Neural cell (in vitro differentiated cells): ENCODE data around the gene C20orf144. TPM values are rescaled to one million over a fixed set of nuclear protein-coding genes. Genes with fewer than 3 reads are reported as not detected.

ENCODE experiments used
- H2AFZ ChIP-seq: fragments of 200-600, 300-800 bp; sonication (generic), shearing (Covaris generic); 2 replicates; pipeline ENCODE4 v1.6.0; 2014; ENCODE audit warnings: low read depth, mild to moderate bottlenecking, antibody characterized with exemption, low read length, moderate library complexity
- H3F3A ChIP-seq: fragments of 200-600 bp; shearing (Covaris generic); 2 replicates; pipeline ENCODE4 v1.6.1; 2016; ENCODE audit warnings: mild to moderate bottlenecking, moderate library complexity, mixed read lengths, antibody characterized with exemption, low read length; ENCODE audit not compliant: insufficient read depth, poor library complexity, severe bottlenecking
- H3K27ac ChIP-seq: fragments of 200-600, 300-800 bp; sonication (generic), shearing (Covaris generic); 2 replicates; pipeline ENCODE4 v1.5.1; 2014; ENCODE audit warnings: mild to moderate bottlenecking, low read length, moderate library complexity
- H3K27me3 ChIP-seq: fragments of 300-800, 200-600 bp; sonication (generic), shearing (Covaris generic); 2 replicates; pipeline ENCODE4 v1.6.0; 2014; ENCODE audit warnings: mild to moderate bottlenecking, low read depth, low read length, moderate library complexity; ENCODE audit not compliant: insufficient read depth
- H3K36me3 ChIP-seq: fragments of 300-800, 200-600 bp; sonication (generic), shearing (Covaris generic); 2 replicates; pipeline ENCODE4 v1.5.1; 2014; ENCODE audit warnings: mild to moderate bottlenecking, antibody characterized with exemption, low read length, moderate library complexity; ENCODE audit not compliant: insufficient read depth
- H3K4me2 ChIP-seq: fragments of 300-800, 200-600 bp; sonication (generic), shearing (Covaris generic); 2 replicates; pipeline ENCODE4 v1.6.0; 2014; ENCODE audit warnings: mild to moderate bottlenecking, low read length
- H3K4me3 ChIP-seq: fragments of 300-800, 200-600 bp; sonication (generic), shearing (Covaris generic); 2 replicates; pipeline ENCODE4 v1.5.1; 2014; ENCODE audit warnings: mild to moderate bottlenecking, low read length, moderate library complexity
- H3K79me2 ChIP-seq: fragments of 200-600 bp; shearing (Covaris generic); replicated peaks from 2 replicates; pipeline ENCODE4 v1.6.0; 2014; ENCODE audit warnings: mild to moderate bottlenecking, low read length, moderate library complexity; ENCODE audit not compliant: insufficient read depth
- H3K9ac ChIP-seq: fragments of 300-800, 200-600 bp; sonication (generic), shearing (Covaris generic); 2 replicates; pipeline ENCODE4 v1.6.1; 2016; ENCODE audit warnings: mild to moderate bottlenecking, low read length, mixed read lengths
- H3K9me2 ChIP-seq: fragments of 200-600 bp; shearing (Covaris generic); 2 replicates; pipeline ENCODE4 v1.6.1; 2016; ENCODE audit warnings: mild to moderate bottlenecking, low read length, mixed read lengths; ENCODE audit not compliant: insufficient read depth
- H3K9me3 ChIP-seq: fragments of 200-600, 300-800 bp; sonication (generic), shearing (Covaris generic); 2 replicates; pipeline ENCODE4 v1.6.1; 2016; ENCODE audit warnings: mild to moderate bottlenecking, mixed run types, low read length, moderate library complexity, mixed read lengths
- H4K20me1 ChIP-seq: fragments of 200-600 bp; shearing (Covaris generic); 2 replicates; pipeline ENCODE4 v1.6.1; 2016; ENCODE audit warnings: mild to moderate bottlenecking, mixed run types; ENCODE audit not compliant: insufficient read depth
- EP300 ChIP-seq: fragments of 450-650 bp; conservative IDR thresholded peaks from 2 replicates; pipeline ENCODE4 v1.6.1; 2014; ENCODE audit warnings: antibody characterized with exemption, mild to moderate bottlenecking, moderate library complexity; ENCODE audit not compliant: poor library complexity, severe bottlenecking
- EZH2 ChIP-seq: fragments of 200-600, 300-800 bp; shearing (Covaris generic), sonication (generic); IDR thresholded peaks from 2 replicates; pipeline ENCODE4 v1.6.1; 2014; ENCODE audit warnings: antibody characterized with exemption, low read length, borderline replicate concordance, mild to moderate bottlenecking; ENCODE audit not compliant: insufficient read depth, poor library complexity, severe bottlenecking
- POLR2AphosphoS5 ChIP-seq: IDR thresholded peaks from 2 replicates; pipeline ENCODE4 v1.6.1; 2012
- RAD21 ChIP-seq: fragments of 450-650 bp; conservative IDR thresholded peaks from 2 replicates; pipeline ENCODE4 v1.6.1; 2014; ENCODE audit warnings: antibody characterized with exemption, mild to moderate bottlenecking, moderate library complexity
- SMC3 ChIP-seq: fragments of 450-650 bp; conservative IDR thresholded peaks from 2 replicates; pipeline ENCODE4 v1.6.1; 2014; ENCODE audit warnings: antibody characterized with exemption, mild to moderate bottlenecking, moderate library complexity; ENCODE audit not compliant: poor library complexity
- TAF1 ChIP-seq: IDR thresholded peaks from 2 replicates; pipeline ENCODE4 v1.6.1; 2012; ENCODE audit warnings: low read depth
- polyA plus RNA-seq: library from polyadenylated mRNA; depleted of rRNA; stranded (reverse); fragments of >200 nt; gene quantifications from 2 replicates; pipeline ENCODE4 v1.2.3, GENCODE V29; 2014
- TF ChIP-seq, protein P1 (sequence below): fragments of 450-650 bp; IDR thresholded peaks from 2 replicates; pipeline ENCODE4 v1.5.1; 2014; ENCODE audit warnings: antibody characterized with exemption, mild to moderate bottlenecking, moderate library complexity; ENCODE audit not compliant: poor library complexity, severe bottlenecking
- TF ChIP-seq, protein P2 (sequence below): IDR thresholded peaks from 2 replicates; pipeline ENCODE4 v1.6.1; 2012; ENCODE audit warnings: borderline replicate concordance

The C20orf144 gene
- polyA plus RNA-seq, 1 donor from 2014 or later, result not detected

DNA sequence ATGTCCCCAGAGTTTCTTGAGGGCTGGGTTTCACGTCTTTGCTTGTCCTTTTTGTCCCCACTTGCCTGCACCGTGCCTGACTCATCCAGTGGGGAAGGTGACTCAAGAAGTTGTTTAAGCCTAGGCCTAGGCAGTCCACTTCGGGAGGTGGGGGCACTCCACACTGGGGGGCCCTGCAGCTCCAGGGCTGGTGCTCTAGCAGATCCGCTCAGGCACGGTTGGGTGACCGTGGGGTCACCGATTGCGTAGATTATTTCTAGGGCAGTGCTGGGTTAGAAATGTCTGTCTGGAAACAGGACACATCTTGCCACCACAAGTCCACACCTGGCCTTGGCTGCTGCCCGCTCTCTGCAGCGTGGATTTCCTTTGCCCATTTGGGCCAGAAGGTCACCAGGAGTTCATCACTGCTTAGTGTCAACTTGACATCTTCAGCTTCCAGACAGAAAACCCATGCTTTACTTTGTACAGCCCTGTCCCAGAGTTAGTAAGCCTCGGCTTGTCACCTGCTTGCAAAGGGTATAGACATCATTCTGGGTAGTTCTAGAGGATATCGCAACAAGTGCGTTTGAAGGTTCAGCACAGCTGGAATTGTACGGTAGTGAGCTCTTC lies 13.6 kb upstream of the C20orf144 start (continued):
- no peak for TF ChIP-seq TAF1

DNA sequence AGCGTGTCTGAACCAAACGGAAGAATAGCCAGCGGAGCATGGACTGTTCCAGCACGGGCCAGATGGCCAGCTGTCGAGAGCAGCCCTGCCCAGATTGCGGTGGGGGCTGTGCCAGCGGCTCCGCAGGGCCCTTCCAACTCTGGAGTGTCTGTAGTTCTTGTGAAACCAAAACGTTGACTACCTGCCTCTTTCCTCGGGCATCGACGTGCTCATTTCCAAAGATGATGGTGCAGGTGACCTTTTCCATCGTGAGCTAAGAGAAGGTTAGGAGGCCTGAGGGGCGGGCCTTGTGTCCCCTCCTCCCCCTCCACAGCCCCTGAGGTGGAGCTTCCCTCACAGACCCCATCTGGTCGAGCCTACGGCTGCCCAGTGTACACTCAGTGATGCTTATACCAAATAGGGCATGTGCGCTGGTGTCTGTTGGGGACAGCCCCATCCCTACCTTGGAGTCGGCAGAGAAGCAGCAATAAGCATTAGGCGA lies 12.9 kb upstream of the C20orf144 start:
- H2AFZ ChIP-seq, result no peak overlapping the region
- no peak overlapping the region for H3K9ac ChIP-seq
- H3K36me3 ChIP-seq, result peaks cover 6% of the 10 kb centered on the region
- no peak overlapping the region for H3K4me2 ChIP-seq
- H3F3A ChIP-seq, result no peaks in the 10 kb centered on the region
- no peaks in the 10 kb centered on the region for H3K79me2 ChIP-seq
- no peaks in the 10 kb centered on the region for H3K9me3 ChIP-seq
- H3K27me3 ChIP-seq, result no peaks in the 10 kb centered on the region
- H4K20me1 ChIP-seq, result no peaks in the 10 kb centered on the region
- H3K27ac ChIP-seq, result no peak overlapping the region
- H3K4me3 ChIP-seq, result no peak overlapping the region
- TF ChIP-seq POLR2AphosphoS5, result no peak
- no peak for TF ChIP-seq EZH2
- no peaks in the 10 kb centered on the region for H3K9me2 ChIP-seq

DNA sequence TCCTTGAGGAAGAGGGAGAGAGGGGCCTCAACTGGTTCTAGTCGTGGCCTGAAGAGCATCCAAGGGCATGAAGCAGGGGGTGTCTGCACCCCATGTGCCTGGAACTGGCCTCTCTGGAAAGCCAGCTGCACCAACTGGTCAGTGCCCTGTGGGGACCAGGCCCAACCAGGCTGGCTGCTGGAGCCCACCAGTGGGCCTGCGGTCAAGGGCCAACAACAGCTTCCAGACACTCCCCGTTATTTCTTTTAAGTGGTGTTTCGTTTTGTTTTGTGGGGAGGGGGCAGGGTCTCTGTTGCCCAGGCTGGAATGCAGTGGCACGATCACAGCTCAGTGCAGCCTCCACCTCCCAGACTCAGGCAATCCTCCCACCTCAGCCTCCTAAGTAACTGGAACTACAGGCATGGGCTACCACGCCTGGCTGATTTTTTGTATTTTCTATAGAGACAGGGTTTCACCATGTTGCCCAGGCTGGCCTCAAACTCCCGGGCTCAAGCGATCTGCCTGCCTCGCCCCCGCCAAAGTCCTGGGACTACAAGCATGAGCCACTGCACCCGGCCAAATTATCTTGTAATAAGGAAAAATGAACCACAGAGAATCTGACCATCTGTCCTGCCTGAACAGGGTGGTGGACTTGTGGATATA lies 11.9 kb upstream of the C20orf144 start:
- Histone ChIP-seq H3K27me3 (no peaks in the 10 kb centered on the region), H3K9ac (no peak overlapping the region), H3K9me3 (no peaks in the 10 kb centered on the region), H3K4me2 (no peak overlapping the region), H3K36me3 (no peaks in the 10 kb centered on the region), H3K9me2 (no peaks in the 10 kb centered on the region), H3K79me2 (no peaks in the 10 kb centered on the region), H4K20me1 (no peaks in the 10 kb centered on the region), H3K4me3 (no peak overlapping the region), H3K27ac (no peak overlapping the region), H2AFZ (no peak overlapping the region), H3F3A (no peaks in the 10 kb centered on the region)
- TF ChIP-seq EP300, result no peak
- TF ChIP-seq SMC3, result no peak

DNA sequence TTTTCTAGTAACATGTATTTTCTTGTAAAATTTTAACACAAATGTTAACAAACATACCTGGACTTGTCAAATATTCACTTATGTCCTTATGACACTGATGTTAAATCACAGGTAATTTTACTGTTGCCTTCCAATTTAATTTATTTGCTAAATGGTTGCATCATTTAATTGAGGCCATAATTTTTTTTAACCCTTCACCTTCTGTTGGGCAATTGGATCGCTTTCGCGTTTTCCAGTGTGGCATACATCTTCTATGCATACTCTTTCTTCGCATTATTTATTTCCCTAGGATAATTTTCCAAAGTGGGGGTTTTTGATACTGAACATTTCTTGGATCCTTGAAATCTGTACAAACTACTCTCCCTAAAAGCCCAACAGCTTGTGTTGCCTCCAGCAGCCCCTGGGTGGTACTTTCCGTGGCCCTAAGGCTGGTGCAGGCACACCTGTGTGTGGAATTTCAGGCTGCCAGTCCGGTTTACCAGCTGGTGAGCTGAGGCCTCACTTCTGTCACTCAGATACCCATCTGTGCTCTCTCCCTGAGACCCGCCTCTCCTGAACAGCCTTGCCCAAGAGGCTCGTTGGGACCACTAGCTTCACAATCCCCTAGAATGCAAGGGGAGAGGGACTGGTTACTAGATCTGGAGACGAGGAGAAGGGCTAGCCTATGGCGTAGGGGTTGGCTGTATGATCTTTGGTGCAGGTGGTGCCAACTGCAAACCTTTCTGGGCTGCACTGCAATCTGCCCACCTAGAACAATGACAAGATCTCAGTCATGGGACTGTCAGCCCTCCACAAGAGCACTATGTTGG lies 11.2 kb upstream of the C20orf144 start:
- Histone ChIP-seq H3K27me3 (no peaks in the 10 kb centered on the region), H3K9ac (no peak overlapping the region), H3K4me2 (no peak overlapping the region), H3K36me3 (no peaks in the 10 kb centered on the region), H3K79me2 (no peaks in the 10 kb centered on the region), H2AFZ (no peak overlapping the region), H3K27ac (no peak overlapping the region), H3K9me2 (no peaks in the 10 kb centered on the region), H3F3A (no peaks in the 10 kb centered on the region), H3K4me3 (no peak overlapping the region), H3K9me3 (no peaks in the 10 kb centered on the region), H4K20me1 (no peaks in the 10 kb centered on the region)
- TF ChIP-seq EP300, result no peak
- TF ChIP-seq POLR2AphosphoS5, result peak; percentile 13

DNA sequence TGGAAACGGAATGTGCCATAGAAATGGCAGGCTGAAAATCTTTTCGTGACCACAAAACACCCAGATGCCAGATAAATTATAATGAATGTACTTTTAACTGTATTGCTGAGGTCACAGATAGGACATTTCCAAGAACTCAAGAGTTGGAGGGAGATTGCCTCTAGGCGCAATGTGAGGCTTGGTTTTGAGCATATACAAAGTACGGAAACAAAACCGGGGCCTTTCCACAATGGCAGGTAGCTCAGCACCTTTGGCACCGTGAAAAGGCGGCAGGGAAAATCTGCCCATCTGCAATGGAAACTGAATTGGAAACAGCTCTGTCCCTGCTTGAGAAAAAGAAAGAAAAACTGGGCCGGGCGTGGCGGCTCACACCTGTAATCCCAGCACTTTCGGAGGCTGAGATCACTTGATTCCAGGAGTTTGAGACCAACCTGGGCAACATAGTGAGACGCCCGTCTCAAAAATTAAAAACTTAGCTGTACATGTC lies 10.5 kb upstream of the C20orf144 start:
- no peaks in the 10 kb centered on the region for H3K27me3 ChIP-seq
- no peak overlapping the region for H3K4me2 ChIP-seq
- no peak overlapping the region for H3K9ac ChIP-seq
- no peak overlapping the region for H2AFZ ChIP-seq
- H3F3A ChIP-seq, result no peaks in the 10 kb centered on the region
- H3K9me3 ChIP-seq, result no peaks in the 10 kb centered on the region
- no peaks in the 10 kb centered on the region for H3K79me2 ChIP-seq
- H3K4me3 ChIP-seq, result no peak overlapping the region
- no peaks in the 10 kb centered on the region for H3K9me2 ChIP-seq
- no peaks in the 10 kb centered on the region for H3K36me3 ChIP-seq
- no peak overlapping the region for H3K27ac ChIP-seq
- H4K20me1 ChIP-seq, result no peaks in the 10 kb centered on the region
- TF ChIP-seq, protein P1, sequence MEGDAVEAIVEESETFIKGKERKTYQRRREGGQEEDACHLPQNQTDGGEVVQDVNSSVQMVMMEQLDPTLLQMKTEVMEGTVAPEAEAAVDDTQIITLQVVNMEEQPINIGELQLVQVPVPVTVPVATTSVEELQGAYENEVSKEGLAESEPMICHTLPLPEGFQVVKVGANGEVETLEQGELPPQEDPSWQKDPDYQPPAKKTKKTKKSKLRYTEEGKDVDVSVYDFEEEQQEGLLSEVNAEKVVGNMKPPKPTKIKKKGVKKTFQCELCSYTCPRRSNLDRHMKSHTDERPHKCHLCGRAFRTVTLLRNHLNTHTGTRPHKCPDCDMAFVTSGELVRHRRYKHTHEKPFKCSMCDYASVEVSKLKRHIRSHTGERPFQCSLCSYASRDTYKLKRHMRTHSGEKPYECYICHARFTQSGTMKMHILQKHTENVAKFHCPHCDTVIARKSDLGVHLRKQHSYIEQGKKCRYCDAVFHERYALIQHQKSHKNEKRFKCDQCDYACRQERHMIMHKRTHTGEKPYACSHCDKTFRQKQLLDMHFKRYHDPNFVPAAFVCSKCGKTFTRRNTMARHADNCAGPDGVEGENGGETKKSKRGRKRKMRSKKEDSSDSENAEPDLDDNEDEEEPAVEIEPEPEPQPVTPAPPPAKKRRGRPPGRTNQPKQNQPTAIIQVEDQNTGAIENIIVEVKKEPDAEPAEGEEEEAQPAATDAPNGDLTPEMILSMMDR, result no peak
- TF ChIP-seq EP300 (no peak), POLR2AphosphoS5 (no peak), RAD21 (no peak), SMC3 (no peak), TAF1 (no peak), EZH2 (no peak)
- TF ChIP-seq, protein P2, sequence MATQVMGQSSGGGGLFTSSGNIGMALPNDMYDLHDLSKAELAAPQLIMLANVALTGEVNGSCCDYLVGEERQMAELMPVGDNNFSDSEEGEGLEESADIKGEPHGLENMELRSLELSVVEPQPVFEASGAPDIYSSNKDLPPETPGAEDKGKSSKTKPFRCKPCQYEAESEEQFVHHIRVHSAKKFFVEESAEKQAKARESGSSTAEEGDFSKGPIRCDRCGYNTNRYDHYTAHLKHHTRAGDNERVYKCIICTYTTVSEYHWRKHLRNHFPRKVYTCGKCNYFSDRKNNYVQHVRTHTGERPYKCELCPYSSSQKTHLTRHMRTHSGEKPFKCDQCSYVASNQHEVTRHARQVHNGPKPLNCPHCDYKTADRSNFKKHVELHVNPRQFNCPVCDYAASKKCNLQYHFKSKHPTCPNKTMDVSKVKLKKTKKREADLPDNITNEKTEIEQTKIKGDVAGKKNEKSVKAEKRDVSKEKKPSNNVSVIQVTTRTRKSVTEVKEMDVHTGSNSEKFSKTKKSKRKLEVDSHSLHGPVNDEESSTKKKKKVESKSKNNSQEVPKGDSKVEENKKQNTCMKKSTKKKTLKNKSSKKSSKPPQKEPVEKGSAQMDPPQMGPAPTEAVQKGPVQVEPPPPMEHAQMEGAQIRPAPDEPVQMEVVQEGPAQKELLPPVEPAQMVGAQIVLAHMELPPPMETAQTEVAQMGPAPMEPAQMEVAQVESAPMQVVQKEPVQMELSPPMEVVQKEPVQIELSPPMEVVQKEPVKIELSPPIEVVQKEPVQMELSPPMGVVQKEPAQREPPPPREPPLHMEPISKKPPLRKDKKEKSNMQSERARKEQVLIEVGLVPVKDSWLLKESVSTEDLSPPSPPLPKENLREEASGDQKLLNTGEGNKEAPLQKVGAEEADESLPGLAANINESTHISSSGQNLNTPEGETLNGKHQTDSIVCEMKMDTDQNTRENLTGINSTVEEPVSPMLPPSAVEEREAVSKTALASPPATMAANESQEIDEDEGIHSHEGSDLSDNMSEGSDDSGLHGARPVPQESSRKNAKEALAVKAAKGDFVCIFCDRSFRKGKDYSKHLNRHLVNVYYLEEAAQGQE, result no peak
